Measurements from ENCODE around the gene PLEKHG4.

Gene PLEKHG4, protein sequence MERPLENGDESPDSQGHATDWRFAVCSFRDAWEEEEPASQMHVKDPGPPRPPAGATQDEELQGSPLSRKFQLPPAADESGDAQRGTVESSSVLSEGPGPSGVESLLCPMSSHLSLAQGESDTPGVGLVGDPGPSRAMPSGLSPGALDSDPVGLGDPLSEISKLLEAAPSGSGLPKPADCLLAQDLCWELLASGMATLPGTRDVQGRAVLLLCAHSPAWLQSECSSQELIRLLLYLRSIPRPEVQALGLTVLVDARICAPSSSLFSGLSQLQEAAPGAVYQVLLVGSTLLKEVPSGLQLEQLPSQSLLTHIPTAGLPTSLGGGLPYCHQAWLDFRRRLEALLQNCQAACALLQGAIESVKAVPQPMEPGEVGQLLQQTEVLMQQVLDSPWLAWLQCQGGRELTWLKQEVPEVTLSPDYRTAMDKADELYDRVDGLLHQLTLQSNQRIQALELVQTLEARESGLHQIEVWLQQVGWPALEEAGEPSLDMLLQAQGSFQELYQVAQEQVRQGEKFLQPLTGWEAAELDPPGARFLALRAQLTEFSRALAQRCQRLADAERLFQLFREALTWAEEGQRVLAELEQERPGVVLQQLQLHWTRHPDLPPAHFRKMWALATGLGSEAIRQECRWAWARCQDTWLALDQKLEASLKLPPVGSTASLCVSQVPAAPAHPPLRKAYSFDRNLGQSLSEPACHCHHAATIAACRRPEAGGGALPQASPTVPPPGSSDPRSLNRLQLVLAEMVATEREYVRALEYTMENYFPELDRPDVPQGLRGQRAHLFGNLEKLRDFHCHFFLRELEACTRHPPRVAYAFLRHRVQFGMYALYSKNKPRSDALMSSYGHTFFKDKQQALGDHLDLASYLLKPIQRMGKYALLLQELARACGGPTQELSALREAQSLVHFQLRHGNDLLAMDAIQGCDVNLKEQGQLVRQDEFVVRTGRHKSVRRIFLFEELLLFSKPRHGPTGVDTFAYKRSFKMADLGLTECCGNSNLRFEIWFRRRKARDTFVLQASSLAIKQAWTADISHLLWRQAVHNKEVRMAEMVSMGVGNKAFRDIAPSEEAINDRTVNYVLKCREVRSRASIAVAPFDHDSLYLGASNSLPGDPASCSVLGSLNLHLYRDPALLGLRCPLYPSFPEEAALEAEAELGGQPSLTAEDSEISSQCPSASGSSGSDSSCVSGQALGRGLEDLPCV

DNA sequence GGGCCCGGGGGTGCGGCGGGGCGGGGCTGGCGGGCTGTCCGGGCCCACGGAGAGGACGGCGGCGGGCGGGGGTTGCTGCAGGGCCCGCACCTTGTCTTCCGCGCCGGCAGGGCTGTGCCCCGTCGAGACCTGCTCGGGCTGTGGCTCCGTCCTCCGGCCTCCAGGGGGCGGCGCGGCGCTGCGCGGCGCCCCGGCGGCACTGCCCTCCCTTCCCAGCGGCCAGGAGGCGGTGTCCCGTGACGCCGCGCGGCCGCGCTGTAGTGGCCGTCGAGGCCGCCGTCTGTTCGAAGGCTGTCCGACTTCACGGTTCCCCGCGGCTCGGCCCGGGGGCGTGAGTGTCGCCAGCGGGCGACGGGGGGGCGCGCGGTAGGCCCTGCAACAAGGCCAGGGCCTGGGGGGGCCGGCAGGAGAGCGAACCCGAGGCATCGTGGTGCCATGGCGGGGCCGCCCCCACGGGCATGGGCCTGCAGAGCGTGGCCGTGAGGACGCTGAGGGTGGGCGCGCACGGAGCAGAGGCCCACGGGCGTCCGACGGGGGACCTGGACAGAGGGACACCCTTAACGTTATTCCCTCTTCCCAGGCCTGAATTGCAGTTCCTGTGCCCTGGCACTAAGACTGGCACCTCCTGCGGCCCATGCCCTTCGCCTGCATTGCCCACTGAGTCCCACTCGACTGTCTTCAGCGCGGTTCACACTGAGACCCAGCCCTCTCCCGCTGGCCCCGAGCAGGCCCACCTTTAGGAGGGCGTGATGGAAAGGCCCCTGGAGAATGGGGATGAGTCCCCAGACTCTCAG lies at the start of gene PLEKHG4:
TSS of gene PLEKHG4 (plus strand) at position 237 of the 794 bp plus-strand sequence. CDS start at position 750, 513 bp downstream.
- DNase-seq: peak; percentile 89

DNA sequence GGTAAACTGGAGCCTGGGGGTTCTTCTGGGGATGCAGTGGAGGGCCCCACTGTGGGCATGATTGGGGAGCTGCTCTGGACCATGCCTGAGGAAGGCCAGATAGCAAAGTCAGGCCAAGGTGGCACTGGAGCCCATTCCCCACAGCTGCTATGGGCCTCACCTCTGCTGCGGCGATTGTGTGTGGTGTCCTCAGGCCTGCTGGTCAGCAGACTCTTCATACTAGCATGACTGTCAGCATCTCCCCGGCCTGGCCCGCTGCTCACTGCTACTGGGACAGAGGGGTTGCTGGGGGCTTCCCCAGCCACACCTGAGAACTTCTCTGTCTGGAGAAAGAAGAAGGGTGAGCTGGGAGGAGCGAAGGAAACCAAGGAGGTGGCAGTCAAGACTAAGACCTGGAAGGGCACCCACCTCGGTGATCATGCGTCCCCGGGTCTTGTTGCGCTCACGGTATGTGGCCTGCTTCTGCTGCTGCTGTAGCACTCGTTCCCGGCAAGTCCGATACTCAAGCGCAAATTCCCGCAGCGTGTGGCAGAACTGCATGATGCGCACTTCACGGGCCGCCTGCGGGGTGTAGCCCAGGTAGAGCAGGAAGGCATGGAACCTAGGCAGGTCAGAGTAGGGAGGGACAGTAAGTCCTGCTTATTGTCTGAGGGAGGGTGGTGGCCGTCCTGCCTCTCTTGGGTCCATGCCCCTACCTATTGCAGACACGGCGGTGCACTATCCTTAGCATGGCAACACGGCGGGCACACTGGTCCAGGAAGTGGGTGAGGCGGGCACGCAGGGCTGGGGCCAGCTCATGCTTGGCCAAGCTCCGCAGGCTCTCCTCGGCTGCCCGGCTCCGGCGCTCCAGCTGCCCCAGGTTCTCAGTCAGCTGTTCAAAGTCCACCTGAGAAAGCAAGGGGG lies 49.2 kb upstream of the PLEKHG4 start:
- DNase-seq: no peak

DNA sequence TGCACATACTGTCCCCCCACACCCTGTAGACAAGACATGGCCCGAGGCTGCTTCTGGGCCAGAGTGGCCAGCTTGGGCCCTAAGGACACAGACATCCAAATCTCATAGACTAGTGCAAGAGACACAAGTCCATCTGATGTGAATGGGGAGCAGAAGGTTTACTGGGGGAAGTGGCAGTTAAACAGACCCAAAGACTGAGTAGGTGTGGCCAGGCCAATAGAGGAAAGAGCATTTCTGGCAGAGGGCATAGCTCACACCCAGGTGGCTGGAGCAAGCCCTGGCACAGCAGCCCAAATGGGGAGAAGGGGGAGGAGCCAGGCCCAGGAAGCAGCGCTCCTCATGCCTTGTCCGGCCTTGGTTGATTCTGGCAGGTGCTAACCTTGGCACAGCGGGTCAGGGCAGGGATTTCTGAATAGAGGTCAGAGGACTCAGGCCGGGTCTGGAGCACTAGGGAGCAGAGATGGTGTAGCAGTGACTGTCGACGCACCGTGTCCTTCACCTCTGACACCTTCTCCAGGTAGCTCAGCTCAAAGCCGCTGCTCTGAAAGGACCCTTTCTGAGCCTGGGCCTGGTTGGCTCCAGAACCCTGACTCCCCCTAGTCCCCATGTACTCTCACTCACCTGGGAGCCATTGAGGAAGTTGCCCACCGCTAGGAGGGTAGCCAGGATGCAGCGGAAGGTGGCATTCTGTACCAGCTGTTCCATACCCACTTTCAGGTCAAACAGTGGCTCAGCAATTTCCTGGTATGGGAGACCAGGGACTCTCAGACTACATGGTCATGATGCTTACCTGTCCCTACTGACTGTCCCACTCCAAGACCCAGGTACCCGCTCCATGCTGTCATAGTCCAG lies 48.3 kb upstream of the PLEKHG4 start:
- no peak for DNase-seq

DNA sequence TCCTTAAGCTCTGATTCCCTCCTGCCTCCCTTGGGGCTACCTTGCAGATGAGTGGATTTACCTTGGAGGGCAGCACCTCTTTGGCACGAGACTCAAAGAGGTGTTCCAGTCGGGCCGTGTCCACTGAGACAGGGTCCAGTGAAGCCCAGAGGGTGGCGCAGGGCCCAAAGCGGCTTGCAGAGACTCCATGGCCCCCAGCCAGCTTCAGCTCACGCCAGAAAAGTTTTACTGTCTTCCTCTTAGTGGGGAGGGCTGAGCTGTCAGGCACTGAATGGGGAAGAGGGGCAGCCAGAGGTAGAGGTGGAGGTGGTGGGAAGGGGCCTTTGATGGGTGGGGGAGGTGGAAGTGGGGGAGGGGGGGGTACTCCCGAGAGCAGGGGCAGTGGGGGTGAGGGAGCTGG lies 45.7 kb upstream of the PLEKHG4 start:
- no peak for DNase-seq

DNA sequence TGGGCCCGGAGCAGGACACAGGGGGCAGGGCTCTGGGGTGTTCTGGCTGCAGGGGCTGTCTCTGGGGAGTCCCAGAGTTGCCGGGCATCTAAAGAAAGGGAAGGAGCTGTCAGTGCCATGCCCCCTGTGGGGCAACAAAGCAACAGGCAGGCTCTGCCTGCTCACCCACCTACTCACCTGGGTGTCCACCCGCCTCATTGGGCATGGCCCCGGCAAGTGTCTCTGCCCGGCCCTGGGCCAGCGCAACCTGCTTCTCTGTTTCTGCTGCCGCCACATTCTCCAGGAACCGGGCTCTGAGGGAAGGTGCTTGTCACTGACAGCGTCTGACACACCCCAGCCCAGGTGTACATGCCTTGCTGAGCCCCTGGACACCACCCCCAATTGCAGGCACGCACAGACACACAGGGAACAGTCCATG lies 45.1 kb upstream of the PLEKHG4 start:
- DNase-seq: no peak

DNA sequence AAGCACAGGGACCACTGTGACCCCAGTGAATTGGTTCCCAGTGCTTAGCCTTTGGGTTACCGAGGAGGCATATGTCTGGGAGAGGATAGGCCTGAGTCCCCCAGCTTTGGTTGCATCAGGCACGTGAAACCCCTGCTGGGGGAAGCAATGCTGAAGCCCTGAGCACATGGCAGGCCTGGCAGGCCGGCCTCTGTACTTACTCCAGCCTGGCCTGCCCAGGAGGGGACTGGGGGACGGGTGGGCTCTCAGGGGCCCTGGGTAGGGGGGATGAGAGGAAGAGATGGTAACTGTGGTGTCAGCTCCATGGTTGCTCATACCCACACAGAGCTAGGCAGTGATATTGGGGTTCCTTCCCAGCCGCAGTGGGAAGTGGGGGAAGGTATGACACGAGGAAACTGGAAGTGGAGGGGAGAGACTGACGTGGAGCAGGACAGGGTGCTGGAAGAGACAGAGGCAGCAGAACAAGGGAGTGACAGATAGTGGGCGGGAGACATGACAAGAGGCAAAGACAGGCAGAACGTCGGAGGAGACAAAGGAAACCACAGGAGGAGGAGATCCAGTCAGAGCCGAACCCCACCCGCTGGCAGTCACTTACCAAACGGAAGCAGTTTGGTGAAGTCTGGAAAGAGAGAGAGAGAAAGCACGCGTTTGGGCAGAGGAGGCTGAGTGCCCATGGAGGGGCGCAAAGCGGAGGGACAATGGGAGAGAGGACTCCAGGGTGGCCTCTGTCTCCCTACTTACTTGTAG lies 43.3 kb upstream of the PLEKHG4 start:
- DNase-seq: peak; percentile 39

DNA sequence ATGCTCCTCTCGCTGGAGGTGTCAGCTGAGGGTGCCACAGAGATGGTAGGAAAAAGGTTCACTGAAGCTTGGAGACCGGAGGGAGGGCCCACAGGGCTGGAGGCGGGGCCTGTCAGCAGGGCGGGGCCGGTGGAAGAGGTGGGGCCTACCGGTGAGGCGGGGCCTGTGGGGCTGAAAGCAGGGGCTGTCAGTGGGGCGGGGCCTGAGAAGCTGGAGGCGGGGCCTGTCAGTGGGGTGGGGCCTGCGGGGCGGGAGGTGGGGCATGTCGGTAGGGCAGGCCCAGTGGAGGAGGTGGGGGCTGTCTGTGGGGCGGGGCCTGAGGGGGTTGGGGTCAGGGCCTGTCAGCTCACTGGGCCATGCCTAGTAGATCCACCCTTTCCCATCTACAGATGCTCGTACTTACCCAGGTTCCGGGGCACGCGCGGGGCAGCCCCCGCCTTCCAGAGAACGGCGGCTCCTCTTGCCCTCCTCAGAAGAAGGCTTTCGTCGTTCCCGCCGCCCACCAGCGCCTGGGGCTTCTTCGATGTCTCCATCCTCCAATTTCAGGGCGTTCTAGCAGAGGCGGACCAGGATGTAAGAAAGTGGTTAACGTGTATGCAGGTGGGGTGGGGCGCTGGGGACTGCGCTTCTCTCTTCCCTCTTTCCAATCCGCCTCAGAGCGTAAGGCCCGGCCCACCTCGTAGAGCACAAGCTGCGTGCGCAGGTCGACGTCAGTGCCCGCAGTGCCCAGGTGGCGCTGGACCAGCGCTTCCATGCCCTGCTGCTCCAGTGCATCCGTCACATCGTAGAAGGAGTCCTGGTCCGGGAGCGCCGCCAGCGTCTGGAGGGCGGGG lies 42.6 kb upstream of the PLEKHG4 start:
- DNase-seq: peak; percentile 93

DNA sequence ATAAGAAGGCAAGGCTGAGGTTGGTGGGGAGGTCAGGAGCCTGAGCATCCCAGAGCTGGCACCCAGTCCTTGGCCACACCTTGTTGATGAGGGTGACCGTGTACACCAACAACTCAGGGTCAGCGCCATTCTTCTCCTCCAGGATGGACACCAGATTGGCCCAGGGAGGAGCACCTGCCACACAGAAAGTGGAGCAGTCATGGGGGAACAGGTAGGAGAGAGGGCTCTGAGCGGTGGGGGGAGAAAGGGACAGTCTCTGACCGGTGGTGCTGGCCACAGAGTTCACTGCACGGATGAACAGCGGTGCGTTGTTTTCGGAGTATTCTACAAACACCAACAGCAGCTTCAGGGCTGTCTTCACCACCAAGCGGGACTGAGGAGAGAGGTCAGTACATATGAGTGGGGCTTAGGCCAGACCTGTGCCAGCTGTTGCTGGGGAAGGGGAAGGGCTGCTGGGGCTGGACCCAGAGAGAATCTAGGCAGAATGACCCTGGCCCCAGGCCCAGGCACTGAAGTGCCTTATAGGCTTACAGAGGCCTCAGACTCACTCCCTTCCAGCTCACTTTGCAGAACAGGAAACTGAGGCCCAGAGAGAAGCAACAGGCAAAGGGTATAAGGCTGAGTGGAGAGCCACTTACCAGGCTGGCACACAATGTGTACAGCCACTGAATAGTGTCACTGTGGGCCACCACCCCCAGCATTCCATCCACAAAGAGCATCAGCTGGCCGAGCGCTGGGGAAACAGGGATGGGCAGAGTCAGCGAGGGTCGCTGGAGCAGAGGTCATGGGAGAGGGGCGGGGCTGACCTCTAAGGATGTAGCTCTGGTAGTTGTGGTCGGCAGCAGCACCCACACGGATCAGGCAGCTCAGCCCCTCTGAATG lies 41.7 kb upstream of the PLEKHG4 start:
- no peak for DNase-seq

DNA sequence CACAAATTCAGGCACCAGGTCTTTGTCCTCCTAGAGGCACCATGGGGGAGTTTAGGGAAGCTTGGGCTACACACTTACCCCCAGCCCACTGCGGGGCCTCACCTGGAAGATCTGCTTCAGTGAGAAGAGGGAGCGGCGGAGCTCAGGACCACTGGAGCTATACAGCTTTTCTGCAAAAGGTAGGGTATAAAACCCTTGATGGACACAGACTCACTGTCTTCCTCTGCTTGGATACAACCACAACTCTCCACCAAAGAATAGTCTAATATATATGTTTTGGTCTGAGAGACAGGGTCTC lies 41.1 kb upstream of the PLEKHG4 start:
- DNase-seq: no peak

DNA sequence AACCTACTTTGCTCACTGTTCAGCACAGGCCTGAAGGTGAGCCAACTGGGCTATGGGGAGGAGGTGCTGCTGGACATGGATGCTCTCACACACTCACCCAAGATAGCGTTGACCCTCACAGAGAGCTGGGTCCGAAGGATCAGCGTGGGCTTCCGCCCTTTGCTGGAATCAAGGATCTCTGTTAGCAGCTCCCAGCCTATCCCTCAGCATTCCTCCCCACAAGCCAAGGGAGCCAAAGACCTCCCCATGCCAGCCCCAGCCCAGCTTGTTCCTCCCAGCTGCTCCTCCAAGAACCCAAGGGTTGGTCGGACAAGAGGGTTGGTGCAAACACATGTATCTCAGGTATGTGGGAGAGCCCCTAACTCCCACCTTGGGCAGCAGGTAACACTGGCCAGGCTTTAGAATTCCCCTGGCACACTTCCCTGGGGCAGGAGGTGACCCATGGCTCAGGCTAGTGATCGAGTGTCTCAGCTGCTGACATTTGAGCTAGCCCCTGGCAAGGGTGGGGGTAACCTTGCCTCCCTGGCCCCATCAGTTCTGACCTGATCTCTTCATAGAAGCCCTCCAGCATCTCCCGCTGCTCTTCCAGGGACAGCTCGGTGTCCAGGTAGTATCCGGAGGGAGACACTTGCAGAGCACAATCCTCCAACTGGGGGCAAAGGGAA lies 40.4 kb upstream of the PLEKHG4 start:
- DNase-seq: no peak

DNA sequence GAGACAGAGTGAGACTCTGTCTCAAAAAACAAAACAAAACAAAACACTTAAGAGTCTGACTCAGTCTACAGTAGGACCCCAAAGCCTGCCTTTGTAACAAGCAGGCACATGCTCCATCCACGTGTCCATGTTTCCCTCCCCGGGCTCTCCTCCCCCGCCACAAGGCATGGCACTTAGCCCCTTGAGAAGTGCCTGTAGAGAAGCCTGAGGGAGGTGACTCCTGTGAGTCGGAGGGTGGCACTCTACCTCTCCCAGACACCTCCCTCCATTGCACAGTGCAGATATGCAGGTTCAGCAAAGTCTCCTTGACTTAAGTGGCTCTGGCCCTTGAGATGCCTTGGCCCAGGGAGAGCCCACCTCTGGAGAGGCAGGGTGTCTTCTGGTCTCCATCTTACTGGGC lies 38.8 kb upstream of the PLEKHG4 start:
- DNase-seq: no peak

DNA sequence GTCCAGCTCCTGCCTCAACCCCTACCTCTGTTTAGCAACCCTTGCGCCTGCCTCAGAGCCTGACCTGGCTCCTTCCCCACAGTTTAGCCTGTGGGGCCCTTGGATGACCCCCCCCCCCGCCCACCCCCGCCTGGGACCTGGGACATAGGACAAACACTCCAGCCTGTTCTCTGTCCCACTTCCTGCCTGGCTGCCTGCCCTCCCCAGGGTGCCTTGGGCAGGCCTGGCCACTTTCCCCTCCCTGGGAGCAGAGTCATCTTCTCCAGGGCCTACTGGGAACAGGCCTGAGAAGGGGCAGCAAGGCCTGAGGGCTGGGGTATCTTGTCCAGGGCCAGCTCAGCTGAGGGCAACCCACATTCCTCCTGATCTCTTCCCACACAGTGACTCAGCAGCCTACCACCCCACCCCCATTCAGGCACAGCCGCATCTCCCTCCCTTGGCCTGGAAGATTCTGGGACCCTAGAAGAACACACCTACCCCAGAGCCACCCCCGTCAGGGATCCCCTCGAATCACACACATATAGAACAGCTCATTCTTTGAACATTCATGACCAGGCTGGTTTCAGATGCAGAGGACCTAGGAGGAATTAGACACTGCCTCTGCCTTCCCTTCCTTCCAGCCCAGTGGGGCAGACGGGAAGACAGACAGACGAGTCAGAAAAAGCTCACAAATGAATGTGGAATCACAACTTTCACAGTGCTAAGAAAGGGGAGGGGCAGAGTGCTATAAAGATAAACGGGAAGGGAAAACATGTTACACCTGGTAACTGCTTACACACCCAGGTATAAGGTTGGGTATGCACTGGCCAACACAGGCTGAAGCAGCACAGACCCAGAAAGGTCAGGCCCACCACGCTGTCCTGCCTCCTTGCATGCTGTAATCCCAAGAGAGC lies 38.1 kb upstream of the PLEKHG4 start:
- DNase-seq: no peak

DNA sequence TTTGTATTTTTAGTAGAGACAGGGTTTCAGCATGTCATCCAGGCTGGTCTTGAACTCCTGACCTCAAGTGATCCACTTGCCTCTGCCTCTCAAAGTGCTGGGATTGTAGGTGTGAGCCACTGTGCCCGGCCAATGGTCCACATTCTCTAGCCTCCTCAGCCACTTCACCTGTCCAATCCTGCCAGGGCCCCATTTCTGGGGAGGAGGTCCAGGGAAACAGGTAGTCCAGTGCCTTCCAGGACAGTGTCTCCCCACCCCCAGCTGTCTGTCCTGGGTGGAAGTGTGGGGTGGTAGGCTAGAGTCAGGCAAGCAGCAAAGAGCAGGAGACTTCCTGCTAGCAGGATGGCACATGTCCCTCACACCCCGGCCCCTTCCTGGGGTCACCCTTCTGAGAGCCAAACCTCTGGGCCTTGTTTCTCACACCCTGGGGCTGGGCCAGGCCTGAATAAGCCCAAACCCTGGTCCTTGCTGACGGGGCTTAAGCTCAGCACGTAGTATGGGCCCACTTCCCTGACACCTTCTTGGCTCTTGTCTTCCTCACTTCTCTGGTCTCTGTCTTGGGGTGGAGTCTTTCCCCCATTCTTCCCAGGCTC lies 37.1 kb upstream of the PLEKHG4 start:
- DNase-seq: no peak

DNA sequence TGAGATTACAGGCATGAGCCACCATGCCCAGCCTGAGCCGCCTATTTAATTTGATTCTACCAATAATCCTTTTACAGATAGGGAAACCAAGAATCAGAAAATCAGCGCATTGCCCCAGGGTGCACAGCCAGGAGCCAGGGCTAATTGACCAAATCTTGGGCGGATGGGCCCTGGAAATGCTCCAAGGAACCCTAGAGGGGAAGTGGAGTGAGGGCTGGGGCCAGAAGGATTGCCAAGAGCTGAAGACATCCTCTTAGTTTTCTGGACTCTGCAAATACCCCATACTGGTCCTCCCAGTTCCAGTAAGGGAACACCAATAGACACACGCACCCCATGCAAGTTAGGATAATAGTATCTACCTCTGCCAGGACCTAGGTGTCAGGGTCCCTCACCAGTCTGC lies 35.9 kb upstream of the PLEKHG4 start:
- DNase-seq: no peak

DNA sequence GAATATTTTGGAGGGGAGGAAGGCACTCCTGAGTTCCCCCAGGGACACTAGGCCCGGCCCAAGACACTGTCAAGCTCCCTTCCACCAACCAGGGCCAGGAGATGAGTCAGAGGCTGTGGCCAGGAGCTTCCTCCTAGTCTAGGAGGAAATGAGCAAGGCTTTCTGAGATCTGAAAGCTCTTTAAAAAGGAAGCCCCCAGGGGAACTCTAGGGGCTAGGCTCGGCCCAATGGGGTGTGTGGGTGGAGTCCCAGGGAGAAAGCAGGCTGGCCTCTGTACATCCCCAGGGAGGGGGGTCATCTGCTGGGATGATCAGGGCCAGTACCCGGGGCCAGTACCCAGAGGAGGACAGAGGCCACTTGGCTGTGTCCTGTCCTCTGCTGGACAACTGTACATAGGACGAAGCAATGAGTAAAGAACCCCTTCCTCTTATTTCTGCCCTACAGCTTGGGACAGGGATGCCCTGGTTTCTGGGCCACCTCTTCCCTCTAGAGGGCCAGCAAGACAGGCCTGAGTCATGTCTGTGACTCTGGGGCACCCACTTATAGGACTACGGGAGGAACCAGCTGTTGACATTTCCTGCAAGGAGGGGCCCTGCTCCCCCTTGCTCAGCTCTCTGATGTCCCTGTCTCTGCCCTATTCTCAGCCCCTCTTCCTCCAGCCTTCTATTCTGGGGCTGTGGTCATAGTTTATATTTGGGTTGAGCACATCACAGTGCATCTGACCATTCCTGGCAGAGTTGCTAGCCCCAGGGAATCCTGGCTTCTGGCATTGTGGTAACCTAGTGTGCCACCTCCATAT lies 34.7 kb upstream of the PLEKHG4 start:
- peak; percentile 87 for DNase-seq

All from activated CD4-positive, alpha-beta T cell treated with anti-CD3 and anti-CD28 coated beads for 48 hours (primary cell).